NK-92 (cell line): ENCODE results near the gene VPS4A.

ENCODE experiments used
- DNase-seq: peaks from one replicate; lab custom pipeline; 2025; ENCODE audit not compliant: unreplicated experiment; lab: John Stamatoyannopoulos, UW

The VPS4A gene

DNA sequence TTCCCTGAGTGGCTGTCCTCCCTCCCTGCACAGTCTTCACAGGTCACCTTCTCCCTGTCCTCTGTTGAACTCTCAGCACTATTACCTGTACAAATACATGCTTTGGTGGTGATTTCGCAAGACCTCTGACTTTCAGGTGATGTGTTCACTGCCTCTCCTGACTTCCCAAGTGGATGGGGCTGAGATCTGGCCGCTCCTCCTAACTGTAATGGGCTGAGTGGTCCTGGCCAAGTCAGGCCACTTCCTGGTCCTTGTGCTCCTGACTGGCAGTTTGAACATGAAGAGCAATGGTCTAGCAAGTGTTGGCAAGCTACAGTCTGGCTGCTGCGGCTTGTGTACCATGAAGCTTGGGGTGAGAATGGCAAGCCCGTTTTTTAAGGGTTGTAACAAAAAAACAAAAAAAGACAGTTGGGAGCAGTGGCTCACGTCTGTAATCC is 52.1 kb downstream of the VPS4A start:
- DNase-seq, result no peak

DNA sequence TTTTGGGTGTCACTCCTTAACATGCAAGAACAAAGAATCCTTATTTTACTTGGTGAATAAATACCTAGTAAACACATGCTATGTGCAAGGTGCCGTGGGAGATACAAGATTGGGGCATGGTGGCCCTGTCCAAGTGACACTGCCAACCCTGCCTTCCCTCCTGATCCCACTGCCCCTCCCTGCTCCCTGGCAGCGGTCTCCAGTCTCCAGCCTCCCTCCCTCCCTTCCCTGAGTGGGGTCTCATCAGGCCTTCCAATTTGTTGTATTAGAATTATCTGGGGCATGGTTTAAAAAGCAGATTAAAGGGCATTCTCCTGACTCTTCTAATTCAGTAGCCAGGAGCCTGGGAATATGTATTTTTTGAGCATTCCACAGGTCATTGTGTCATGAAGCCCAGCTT is 52.9 kb downstream of the VPS4A start:
- no peak for DNase-seq

DNA sequence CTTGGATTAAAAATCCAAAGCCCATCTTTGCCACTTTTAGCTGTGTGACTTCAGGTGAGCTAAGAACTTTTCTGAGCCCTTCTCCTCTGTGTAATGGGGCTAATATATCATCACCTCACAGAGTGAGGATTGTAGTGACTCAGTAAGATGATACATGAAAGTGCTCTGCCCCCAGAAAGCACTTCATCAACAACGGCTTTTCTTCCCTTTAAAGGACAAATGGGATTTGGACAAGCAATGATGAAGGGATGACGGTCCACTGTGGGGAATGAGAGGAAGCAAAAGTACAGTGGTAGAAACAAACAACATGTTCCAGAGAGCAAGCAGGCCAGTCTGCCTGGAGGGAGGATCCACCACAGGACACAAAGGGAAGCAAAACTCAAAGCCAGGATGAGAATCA is 54.8 kb downstream of the VPS4A start:
- DNase-seq, result no peak

DNA sequence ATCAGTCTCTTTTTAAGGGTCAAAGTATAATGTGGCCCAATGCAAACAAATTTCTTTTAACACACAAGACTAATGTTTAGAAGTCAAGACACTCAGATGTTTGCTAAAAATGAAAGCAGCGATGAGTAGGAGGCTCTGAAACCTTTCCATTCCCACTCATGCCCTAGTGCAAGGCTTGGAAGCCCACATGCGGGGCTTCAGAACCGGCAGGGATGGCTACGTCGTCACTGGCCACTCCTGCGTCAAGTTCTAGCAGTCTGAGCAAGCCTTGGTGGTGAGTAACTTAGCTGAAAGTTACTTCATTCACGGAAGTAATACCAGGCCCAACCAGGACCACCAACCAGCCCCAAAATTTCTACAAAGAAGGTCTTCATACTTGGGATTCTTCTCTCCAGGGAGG is 55.3 kb downstream of the VPS4A start:
- DNase-seq, result no peak

DNA sequence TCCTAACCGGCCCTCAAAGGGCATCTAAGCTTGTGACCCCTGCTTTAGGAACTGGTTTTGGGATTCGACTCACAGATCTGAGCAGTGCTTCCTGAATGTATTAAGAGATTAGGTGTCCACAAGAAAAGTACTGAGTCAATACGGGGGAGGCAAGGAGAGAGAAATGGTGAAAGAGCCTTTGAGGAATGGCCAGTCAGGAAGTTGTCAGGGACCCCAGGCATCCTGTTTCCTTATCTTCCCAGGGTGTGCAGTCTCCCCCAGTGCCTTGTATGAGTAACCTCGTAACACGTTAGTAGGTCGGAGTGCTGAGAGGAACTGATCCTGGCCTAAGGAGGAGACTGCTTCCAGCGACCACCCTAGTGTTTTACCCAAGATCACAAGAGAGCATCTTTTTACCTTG is 56.8 kb downstream of the VPS4A start:
- no peak for DNase-seq

DNA sequence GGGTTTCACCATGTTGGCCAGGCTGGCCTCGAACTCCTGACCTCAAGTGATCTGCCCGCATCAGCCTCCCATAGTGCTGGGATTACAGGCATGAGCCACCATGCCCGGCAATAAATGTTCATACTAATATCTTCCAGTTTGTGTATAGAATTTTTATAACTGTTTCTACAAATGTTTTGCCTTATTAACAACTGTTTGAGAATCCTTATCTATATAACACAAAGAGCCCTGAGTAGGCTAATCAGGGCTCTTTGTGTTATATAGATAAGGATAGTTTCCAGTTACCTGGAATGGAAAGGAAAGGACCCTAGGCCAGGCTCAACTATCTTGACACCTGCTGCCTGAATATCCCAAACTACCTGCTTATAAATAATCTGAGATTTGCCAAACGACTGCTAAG is 57.7 kb downstream of the VPS4A start:
- DNase-seq, result no peak

DNA sequence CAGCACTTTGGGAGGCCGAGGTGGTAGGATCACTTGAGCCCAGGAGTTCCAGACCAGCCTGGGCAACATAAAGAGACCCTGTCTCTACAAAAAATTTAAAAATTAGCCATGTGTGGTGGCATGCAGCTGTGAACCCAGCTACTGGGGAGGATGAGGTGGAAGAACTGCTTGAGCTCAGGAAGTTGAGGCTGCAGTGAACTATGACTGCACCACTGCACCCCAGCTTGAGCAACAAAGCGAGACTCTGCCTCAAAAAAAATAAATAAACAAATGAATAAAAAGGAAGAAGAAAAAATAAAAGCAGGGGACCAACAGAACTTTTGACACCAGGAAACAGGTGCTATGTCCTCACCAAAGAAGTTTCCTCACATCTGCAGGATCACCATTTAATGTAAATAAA is 60.4 kb downstream of the VPS4A start:
- DNase-seq, result no peak

DNA sequence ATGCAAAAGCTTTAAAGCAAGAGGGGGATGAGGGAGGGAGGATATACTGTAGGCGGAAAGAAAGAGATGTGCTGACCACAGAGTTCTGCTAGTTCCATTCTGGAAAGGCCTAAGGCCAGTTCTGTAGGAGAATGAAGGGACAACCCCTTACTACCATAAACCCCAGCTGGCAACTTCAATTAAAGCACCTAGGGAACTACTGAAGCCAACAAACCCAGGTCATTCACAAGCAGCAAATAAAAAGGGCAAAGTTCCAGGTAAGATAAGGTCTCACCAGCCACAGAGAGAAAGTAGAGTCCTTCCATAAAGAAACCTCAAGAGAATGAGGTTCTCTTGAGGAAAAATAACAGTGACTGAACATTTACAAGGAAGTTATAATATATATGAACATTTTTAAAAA is 61.9 kb downstream of the VPS4A start:
- no peak for DNase-seq
